Brain microvascular endothelial cell (primary cell): ENCODE data around the gene NRXN3.

Source experiments
- DNase-seq: peaks from one replicate; pipeline ENCODE4 v3.0.0-alpha.2; 2020
- H3K27ac ChIP-seq: fragments of 250-450 bp; sonication (Bioruptor Pico); 2 replicates; pipeline ENCODE4 v1.5.1; 2020; ENCODE audit warnings: mild to moderate bottlenecking, moderate library complexity
- H3K27me3 ChIP-seq: fragments of 250-450 bp; sonication (Bioruptor Pico); replicated peaks from 2 replicates; pipeline ENCODE4 v1.5.1; 2020; ENCODE audit warnings: mild to moderate bottlenecking
- H3K36me3 ChIP-seq: fragments of 250-450 bp; sonication (Bioruptor Pico); replicated peaks from 2 replicates; pipeline ENCODE4 v1.5.1; 2020; ENCODE audit warnings: mild to moderate bottlenecking
- H3K4me3 ChIP-seq: 2 replicates; pipeline ENCODE4 v1.5.1; 2011; ENCODE audit warnings: low read depth, mild to moderate bottlenecking, control low read depth, low read length, moderate library complexity
- in situ Hi-C: cut with HindIII; loops from 2 replicates; pipeline ENCODE4 v1.10.0; 2017; ENCODE audit warnings: low sequenced_read_pairs, low pct_ligation_motif_present
- TF ChIP-seq, protein P1 (sequence below): IDR thresholded peaks from 2 replicates; pipeline ENCODE4 v1.5.1; 2011; ENCODE audit warnings: low read depth, mild to moderate bottlenecking, moderate library complexity, low read length, control low read depth, inconsistent platforms; ENCODE audit errors: missing control alignments

NRXN3 gene

DNA sequence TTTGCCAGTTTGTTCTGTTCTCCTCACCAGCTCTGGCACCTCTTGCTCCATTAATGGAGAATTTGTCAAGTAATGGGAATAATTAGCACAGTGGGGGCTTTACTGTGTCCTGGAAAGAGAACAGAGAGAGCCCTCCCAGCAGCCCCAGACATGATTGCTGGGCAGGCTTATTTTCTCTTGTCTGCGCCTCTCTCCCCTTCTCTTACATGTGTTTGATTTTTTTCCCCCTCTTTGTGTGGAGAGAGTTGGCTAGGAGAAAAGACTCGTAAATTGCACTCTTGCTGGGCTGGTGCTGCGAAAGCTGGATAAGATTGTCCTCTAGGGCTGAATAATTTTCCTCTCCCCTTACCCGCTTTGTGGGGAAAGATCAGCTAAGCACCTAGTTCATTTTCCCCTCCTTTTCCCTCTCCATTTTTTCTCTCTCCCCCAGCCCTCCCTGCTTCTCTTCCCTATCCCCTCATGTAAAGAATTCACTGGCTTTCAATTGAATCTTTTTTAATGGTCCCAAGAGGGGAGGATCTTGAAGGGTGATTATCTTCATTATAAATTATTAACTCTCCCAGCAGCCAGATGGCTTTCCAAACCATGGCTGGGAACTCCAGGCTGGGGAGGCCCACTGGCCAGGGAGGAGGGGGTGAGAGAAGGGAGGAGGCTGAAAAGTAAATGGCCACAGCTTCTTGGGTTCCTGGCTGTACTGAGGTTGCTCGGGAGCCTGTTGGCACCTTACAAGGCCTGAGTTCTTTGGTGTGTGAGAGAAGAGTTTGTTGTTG, 62.2 kb downstream of the NRXN3 start:
- in situ Hi-C loops = no loop called here
- H3K27me3 ChIP-seq = no peaks in the 10 kb centered on the region
- H3K27ac ChIP-seq = no peak overlapping the region

DNA sequence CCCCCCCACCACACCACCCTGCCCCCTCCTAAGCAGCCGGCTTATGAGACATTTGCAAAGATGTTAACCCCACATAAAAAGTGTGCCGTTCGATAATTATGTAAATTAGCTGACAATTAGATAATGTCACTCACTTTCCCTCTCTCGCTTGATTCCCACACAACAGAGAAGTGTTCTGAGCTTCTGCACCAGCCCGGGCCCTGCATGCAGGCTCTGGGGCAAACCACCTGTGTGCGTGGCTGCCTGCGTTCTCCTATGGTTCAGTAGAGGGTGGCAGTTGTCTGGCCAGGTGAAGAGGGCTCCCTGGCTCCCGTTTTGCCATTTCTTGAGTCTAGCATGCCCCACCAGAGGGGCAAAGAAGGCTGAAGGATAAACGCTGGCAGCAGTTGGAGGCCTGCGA, 68.0 kb downstream of the NRXN3 start:
- DNase-seq = no peak
- Histone ChIP-seq H3K27me3 (no peaks in the 10 kb centered on the region), H3K27ac (no peak overlapping the region), H3K36me3 (no peaks in the 10 kb centered on the region), H3K4me3 (no peak overlapping the region)
- in situ Hi-C loops = no loop called here
- TF ChIP-seq, protein P1, sequence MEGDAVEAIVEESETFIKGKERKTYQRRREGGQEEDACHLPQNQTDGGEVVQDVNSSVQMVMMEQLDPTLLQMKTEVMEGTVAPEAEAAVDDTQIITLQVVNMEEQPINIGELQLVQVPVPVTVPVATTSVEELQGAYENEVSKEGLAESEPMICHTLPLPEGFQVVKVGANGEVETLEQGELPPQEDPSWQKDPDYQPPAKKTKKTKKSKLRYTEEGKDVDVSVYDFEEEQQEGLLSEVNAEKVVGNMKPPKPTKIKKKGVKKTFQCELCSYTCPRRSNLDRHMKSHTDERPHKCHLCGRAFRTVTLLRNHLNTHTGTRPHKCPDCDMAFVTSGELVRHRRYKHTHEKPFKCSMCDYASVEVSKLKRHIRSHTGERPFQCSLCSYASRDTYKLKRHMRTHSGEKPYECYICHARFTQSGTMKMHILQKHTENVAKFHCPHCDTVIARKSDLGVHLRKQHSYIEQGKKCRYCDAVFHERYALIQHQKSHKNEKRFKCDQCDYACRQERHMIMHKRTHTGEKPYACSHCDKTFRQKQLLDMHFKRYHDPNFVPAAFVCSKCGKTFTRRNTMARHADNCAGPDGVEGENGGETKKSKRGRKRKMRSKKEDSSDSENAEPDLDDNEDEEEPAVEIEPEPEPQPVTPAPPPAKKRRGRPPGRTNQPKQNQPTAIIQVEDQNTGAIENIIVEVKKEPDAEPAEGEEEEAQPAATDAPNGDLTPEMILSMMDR = no peak

More for the DNA sequence above, 62.2 kb downstream of the NRXN3 start:
- TF ChIP-seq, protein P1 = no peak
- no peak for DNase-seq
- H3K36me3 ChIP-seq = no peaks in the 10 kb centered on the region
- H3K4me3 ChIP-seq = no peak overlapping the region

DNA sequence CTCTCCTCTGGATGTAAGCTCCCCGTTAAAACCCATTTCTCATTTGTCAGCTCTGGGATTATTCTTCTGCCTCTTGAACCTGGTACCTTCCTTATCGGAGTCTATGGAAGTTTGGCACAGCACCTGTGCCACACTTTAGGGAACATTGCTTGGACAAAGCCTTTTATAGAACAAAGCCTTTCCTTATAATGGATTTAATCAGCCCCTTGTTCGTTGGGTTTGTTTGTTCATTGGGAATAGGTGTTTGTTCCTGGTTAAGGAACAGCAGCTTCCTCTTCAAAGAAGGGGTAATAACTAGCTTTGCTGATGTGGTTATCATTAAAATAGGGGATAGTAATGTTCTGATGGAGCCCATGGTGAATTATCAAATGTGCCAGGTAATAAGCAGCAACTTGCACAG, 70.4 kb downstream of the NRXN3 start:
- in situ Hi-C loops = no loop called here
- no peak overlapping the region for H3K4me3 ChIP-seq
- no peak for DNase-seq
- H3K36me3 ChIP-seq = no peaks in the 10 kb centered on the region
- TF ChIP-seq, protein P1 = no peak
- H3K27me3 ChIP-seq = no peaks in the 10 kb centered on the region
- no peak overlapping the region for H3K27ac ChIP-seq

DNA sequence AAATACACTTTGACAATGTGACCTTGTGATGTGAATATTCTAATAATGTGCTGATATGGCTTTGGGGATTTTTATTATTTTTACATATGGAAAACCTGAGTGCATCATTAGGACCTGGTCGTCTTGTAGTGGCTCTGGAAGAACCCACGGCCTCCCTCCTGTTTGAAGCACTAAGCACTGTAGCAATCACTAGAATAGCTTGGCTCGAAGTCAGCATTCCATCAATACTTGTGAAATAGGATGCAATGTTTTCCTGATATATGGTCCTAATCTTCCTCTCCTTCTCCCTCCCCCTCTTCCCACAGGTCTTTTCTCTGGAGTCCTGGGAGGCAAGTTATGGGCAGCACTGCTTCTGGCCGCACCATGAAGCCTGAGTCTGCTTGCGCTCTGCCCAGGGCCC, 71.9 kb downstream of the NRXN3 start:
- TF ChIP-seq, protein P1 = no peak
- no peak for DNase-seq
- in situ Hi-C loops = no loop called here
- H3K36me3 ChIP-seq = no peaks in the 10 kb centered on the region
- H3K27ac ChIP-seq = no peak overlapping the region
- no peaks in the 10 kb centered on the region for H3K27me3 ChIP-seq
- no peak overlapping the region for H3K4me3 ChIP-seq

DNA sequence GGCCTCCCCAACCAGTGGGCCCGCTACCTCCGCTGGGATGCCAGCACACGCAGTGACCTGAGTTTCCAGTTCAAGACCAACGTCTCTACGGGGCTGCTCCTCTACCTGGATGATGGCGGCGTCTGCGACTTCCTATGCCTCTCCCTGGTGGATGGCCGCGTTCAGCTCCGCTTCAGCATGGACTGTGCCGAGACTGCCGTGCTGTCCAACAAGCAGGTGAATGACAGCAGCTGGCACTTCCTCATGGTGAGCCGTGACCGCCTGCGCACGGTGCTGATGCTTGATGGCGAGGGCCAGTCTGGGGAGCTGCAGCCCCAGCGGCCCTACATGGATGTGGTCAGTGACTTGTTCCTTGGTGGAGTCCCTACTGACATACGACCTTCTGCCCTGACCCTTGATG, 73.0 kb downstream of the NRXN3 start:
- H3K4me3 ChIP-seq = no peak overlapping the region
- no peak for DNase-seq
- in situ Hi-C loops = no loop called here
- TF ChIP-seq, protein P1 = no peak
- no peaks in the 10 kb centered on the region for H3K27me3 ChIP-seq
- H3K36me3 ChIP-seq = no peaks in the 10 kb centered on the region
- H3K27ac ChIP-seq = no peak overlapping the region

DNA sequence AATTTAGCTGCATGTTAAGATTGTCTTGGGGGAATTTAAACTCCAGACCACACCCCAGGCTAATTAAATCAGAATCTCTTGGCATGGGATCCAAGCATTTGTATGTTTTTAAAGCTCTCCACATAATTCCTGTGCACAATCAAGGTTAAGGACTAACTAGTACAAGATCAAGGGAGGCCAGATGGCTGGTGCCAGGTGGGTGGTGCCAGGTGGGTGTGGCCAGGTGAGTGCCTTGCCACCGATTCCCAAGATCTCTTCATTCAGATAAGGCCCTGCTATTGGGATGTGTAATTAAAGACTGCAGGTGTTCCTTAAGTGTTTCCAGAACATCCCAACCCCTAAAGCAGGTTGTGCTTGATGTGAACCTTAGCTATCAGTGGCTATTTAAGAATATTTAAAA, 75.1 kb downstream of the NRXN3 start:
- H3K36me3 ChIP-seq = no peaks in the 10 kb centered on the region
- H3K27me3 ChIP-seq = no peaks in the 10 kb centered on the region
- TF ChIP-seq, protein P1 = no peak
- in situ Hi-C loops = no loop called here
- no peak overlapping the region for H3K4me3 ChIP-seq
- H3K27ac ChIP-seq = no peak overlapping the region
- DNase-seq = no peak
